Neural progenitor cell (in vitro differentiated cells): Measurements from ENCODE around the gene IFI27.

Source experiments
- CTCF ChIP-seq: fragments of 200-600 bp; sonication (generic); IDR thresholded peaks from 2 replicates; pipeline ENCODE4 v1.5.1; 2017; ENCODE audit warnings: antibody characterized with exemption, mild to moderate bottlenecking
- EZH2phosphoT487 ChIP-seq: fragments of 200-600 bp; sonication (generic); IDR thresholded peaks from 2 replicates; pipeline ENCODE4 v1.6.1; 2017; ENCODE audit warnings: antibody characterized with exemption

DNA sequence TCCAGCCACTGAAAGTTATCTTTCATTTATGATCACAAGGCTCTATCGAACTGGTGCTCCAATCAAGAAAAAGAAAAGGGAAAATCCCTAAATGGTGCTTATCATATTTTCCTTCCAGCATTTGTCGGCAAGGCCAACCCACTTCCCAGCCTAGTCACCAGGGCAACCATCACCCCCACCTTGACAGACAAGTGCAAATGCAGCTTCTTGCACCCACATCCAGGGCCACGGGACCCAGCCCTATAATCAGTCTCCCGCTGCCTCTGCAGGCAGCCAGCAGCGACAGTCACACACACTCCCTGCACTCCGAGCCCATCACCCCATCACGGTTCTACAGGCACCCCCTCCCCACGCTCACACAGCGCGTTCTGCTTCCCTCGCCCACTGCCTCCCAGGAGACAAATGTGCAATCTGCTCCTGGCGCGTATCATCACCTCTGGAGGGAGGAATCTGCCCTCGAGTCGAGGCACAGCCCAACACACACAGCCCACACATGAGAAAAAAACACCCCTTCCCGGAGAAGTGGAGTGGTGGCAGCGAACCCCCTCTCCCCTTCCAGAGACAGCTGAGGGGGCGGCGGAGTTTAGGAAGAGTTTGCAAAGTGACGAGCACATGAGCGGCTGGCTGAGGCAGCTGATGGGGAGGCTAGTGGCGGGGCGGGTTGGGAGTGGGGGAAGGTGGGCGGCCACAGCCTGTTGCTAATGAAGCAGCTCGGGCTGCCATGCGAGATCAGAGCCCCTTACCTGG, 54.3 kb downstream of the IFI27 start:
- TF ChIP-seq CTCF (no peak), EZH2phosphoT487 (no peak)
